HPDE6-E6E7 (cell line): ENCODE measurements around the gene MGAT4A.

Source experiments
- DNase-seq: peaks from one replicate; pipeline ENCODE4 v3.0.0; 2011; ENCODE audit warnings: missing footprints; ENCODE audit errors: extremely low spot score

The MGAT4A gene

DNA sequence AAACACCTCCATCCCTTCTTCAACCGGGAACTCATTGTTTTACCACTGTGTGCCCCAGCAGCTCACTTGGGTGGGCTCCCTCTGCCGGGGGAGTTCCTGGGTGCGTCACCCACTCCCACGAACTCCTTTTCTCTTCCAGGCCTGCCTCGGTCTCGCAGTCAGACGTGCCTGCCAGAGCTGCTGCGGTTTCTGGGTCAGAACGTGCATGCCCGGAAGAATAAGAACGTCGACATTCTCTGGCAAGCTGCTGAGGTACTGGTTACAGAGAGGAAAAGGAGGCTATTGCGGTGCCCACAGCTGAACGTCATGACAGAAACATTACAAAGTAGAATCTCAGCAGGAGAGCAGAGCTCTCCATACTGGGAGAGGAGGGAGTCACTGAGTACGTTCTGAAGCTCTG, 158.3 kb downstream of the MGAT4A start:
- no peak for DNase-seq

DNA sequence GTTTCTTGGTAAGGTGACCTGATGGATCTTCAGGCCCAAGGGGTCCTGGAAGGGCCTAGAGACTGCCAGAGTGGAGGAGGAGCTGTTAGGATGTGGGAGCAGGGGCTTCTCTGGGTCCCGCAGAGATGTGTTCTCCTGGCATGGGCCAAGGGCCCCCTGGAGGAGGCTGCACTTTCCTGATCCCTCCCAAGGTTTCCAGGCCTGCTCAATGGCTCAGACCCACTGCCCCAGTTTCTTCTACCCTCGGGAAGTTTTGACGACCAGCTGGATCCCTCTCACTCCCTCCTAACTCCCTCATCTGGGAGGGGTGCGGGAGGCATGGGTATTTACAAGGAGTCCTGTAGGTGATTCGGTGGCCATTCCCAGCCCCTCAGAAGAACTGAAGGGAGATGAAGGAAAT, 158.7 kb downstream of the MGAT4A start:
- DNase-seq: no peak

DNA sequence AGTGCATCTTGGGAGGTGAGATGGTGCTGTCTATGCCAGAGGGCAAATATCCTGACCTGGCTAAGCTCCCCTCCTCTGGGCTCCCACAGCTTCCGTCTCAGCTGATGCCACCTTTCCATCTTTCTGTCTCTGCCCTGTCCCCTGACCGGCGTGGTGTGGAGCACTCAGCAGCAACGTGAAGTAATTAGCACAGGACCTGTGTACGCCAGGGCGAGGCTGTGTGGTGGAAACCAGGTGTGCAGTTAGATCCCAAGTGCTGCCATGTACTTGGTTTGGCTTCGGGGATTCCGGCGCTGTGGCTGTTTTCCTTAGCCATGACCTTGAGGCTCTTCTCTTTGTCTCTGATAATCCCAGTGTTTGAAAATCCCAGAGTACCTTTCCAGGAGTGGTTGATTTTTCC, 159.1 kb downstream of the MGAT4A start:
- DNase-seq: no peak

DNA sequence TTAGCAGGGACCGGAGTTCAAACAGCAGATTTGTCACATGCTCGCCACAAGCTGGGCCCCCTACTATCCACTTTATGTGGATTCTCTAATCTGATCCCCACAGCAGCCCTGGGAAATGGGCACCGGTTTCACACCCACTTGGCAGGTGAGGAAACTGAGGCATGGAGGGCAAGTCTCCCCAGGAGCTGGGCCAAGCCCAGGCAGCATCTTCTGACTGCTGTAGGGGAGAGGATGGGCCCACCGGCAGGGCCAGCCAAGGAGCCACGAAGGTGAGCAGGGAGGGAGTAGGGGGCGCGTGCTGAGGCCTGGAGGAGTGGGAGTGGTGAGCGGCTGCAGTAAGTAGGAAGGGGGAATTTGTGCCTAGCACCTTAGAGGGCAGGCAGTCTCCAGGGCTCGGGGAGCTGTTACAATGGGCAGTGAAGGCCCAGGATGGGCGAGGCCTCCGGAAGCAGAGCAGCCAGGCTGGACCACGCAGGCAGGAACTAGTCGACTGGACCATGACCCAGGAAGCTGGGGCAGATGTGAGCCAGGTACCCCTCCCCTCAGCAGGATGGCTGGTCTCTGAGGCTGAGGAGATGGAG, 159.7 kb downstream of the MGAT4A start:
- DNase-seq: no peak

DNA sequence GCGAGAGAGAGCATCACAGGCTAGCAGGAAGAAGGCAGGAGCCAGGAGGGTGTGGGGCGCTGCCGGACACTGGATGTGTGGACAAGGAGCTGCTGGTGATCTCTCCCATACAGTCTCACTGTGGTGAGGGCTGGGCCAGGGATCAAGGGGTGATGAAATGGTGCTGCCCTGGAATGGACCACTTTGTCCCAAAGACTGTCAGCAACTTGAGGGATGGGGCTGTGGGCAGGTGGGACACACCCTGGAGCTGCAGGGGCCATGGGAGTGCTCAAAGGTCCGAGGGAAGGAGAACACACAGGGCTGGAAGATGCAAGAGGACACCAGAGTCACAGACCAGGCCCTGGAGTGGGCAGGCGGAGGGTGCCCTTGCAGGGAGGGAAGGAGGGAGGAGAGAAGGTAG, 160.6 kb downstream of the MGAT4A start:
- no peak for DNase-seq

DNA sequence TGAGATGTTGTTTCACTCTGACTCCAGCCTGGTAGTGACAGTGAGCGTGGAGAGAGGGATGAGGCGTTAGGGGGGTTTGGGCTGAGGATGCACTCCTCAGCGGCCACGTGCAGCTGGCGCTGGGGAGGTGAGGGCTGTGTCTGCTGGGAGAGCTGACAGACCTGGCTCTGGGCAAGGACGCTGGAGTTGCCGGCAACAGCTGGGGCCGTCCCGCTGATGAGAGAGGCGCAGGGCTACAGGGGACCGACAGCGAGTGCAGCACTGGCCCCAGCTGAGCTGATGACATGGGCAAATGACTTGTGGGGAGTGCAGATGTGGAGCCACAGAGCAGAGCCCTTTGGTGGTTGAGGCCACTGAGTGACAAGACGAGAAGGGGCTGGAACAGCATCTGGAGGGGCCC, 161.0 kb downstream of the MGAT4A start:
- DNase-seq: no peak

DNA sequence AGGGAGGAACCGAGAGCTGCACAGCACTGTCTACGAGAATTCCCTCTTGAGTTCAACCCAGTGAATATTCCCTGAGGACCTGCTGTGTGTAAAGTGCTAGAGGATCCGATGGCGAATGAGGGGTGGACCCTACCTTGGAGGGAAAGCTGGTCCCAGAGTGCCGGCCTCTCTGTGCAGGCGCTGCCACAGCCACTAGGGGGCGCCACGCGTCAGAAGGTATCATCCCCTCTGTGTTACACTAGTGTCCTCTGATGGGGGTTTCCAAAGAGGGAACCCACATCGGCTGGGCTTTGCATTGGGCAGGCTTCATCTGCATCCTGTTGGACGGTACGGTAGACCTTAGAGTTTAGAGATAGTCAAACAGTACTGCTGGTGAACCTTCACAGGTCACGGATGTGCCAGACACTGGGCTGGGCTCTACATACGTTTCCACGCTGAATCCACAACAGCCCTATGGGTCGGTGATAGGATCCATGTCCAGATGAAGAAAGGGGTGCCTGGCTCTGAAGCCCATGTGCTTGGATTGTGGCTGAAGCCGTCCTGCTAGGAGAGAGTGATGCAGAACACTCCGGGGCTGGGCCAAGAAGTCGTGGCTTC, 161.6 kb downstream of the MGAT4A start:
- DNase-seq: peak; percentile 16
